GM06990 (cell line): ENCODE data around the gene TEDC2.

ENCODE experiments used
- DNase-seq: peaks from one replicate; pipeline ENCODE4 v3.0.0-alpha.2; 2011; ENCODE audit not compliant: insufficient read length; ENCODE audit errors: extremely low read depth
- H3K27me3 ChIP-seq: replicated peaks from 2 replicates; pipeline ENCODE4 v1.6.0; 2011; ENCODE audit warnings: low read length; ENCODE audit not compliant: control insufficient read depth, insufficient read depth
- H3K36me3 ChIP-seq: 2 replicates; pipeline ENCODE4 v1.5.1; 2011; ENCODE audit warnings: low read length; ENCODE audit not compliant: control insufficient read depth, insufficient read depth
- H3K4me3 ChIP-seq: replicated peaks from 2 replicates; pipeline ENCODE4 v1.5.1; 2011; ENCODE audit warnings: low read depth, mild to moderate bottlenecking, control low read depth, low read length
- CTCF ChIP-seq: IDR thresholded peaks from 2 replicates; pipeline ENCODE4 v1.5.1; 2011; ENCODE audit warnings: low read length, control low read depth, mild to moderate bottlenecking, inconsistent platforms; ENCODE audit not compliant: insufficient read depth, poor library complexity, severe bottlenecking

Gene TEDC2

DNA sequence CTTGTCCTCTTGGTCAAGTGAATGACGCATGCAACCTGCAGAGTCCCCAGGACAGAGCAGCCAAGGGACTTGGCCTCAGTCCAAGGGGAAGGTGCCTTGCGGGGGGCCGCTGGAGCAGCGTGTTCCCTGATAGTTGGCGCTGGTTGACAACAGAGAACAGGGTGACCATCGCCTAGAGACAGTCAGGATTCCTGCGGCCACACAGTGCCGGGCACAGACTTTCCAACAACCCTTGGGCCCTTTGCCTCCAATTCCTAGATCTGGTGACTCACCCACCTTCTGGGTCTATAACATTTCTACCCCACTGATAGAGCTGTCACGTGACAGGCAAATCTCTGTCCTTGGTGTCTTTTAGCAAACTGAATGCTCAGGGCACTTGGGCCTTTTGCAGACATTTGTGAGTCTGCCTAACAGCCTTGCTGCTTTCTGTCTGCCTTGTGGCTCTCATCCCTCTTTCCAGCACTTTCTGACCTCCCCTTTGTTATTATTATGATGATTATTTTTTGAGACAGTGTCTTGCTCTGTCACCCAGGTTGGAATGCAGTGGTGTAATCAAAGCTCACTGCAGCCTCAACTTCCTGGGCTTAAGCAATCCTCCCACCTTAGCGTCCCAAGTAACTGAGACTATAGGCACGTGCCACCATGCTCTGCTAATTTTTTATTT lies 11.9 kb upstream of the TEDC2 start:
- DNase-seq, result no peak
- H3K4me3 ChIP-seq, result no peak overlapping the region
- H3K36me3 ChIP-seq, result peaks cover 56% of the 10 kb centered on the region

GRCh38 chr16:2449118-2449517 lies 10.8 kb upstream of the TEDC2 start:
- H3K36me3 ChIP-seq, result peaks cover 56% of the 10 kb centered on the region
- DNase-seq, result no peak
- no peak for TF ChIP-seq CTCF
- H3K4me3 ChIP-seq, result no peak overlapping the region
- no peaks in the 10 kb centered on the region for H3K27me3 ChIP-seq

More for the DNA sequence above, 11.9 kb upstream of the TEDC2 start:
- H3K27me3 ChIP-seq, result no peaks in the 10 kb centered on the region
- no peak for TF ChIP-seq CTCF

DNA sequence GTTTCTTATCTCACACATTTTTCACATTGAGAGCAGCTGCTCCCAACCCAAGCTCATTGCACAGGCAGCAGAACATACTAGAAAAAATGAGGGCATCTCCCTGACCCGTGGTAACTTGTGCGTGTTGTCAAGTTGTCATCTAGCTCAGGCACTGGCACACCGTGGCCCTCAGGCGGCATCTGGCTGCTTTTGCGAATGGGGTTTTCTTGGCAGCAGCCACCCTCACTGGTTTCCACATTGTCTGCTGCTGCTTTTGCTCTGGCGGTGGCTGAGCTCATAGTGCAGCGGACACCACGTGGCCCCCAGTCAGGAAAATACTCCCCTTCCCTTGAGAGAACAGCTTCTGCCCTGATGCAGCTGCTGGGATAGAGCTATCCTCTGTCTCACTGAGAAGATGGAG lies 9.4 kb upstream of the TEDC2 start:
- no peak for TF ChIP-seq CTCF
- Histone ChIP-seq H3K4me3 (no peak overlapping the region), H3K27me3 (no peaks in the 10 kb centered on the region), H3K36me3 (peaks cover 55% of the 10 kb centered on the region)
- no peak for DNase-seq

DNA sequence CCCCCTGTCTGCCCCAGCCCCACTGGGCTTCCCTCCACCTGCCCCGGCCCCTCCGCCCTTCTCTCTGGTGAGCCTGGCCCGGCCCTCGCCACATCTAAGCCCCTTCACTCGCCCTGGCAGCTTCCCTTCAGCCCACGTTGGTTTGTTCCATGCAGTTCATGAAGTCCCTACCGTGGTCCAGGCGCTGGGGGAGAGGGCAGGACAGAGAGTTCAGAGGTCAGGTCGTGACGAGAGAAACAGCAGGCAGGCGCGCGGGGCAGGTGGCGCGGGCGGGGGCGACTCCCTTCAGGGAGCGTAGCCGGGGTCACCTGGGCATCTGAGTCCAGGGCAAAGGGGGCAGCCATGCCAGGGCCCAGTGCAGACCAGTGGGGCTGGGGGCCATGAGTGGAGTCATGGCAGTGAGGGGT lies 8.9 kb upstream of the TEDC2 start:
- no peak overlapping the region for H3K4me3 ChIP-seq
- peaks cover 55% of the 10 kb centered on the region for H3K36me3 ChIP-seq
- DNase-seq, result no peak
- no peak for TF ChIP-seq CTCF
- no peaks in the 10 kb centered on the region for H3K27me3 ChIP-seq

- Histone ChIP-seq H3K4me3 (no peak overlapping the region), H3K27me3 (no peaks in the 10 kb centered on the region), H3K36me3 (peaks cover 58% of the 10 kb centered on the region)
- DNase-seq, result no peak
- no peak for TF ChIP-seq CTCF
These were observed 8.0 kb upstream of the TEDC2 start for GRCh38 chr16:2451851-2452320.

- DNase-seq, result no peak
- Histone ChIP-seq H3K4me3 (no peak overlapping the region), H3K36me3 (peaks cover 61% of the 10 kb centered on the region), H3K27me3 (no peaks in the 10 kb centered on the region)
- no peak for TF ChIP-seq CTCF
These were observed 7.3 kb upstream of the TEDC2 start for GRCh38 chr16:2452650-2453049.
